A673 (cell line): ENCODE results near the gene AK3. TPM values are rescaled to one million over a fixed set of nuclear protein-coding genes. Genes with fewer than 3 reads are reported as not detected.
"Not testable (repeated sequence)": the region's sequence is repeated elsewhere in the genome, so short reads cannot be mapped to it uniquely, and the experiment has no call there.

Experiments used
- BruUV-seq: library from RNA; stranded (reverse); fragments of 400-500 nt; replicated peaks from 2 replicates; lab custom pipeline; 2021; lab: Mats Ljungman, UMichigan
- CTCF ChIA-PET: fragments of 300-600 bp; sonication (Branson Sonifier 250); formaldehyde crosslinking; loops from one replicate; lab custom pipeline; 2022; ENCODE audit warnings: antibody characterized with exemption; lab: Charles Lee
- POLR2A ChIA-PET: fragments of 300-600 bp; sonication (Branson Sonifier 250); formaldehyde crosslinking; loops from one replicate; lab custom pipeline; 2022; ENCODE audit warnings: antibody characterized with exemption; ENCODE audit not compliant: low non-redundant PET; lab: Charles Lee
- DNase-seq: peaks from one replicate; pipeline ENCODE4 v3.0.0-alpha.2; 2015; ENCODE audit warnings: low spot score
- H3K27ac ChIP-seq: fragments of 200-600 bp; sonication (generic); 2 replicates; pipeline ENCODE4 v1.5.1; 2016; ENCODE audit warnings: mixed run types, low read depth, mild to moderate bottlenecking, mixed read lengths, antibody characterized with exemption, low read length; ENCODE audit not compliant: poor library complexity, severe bottlenecking
- H3K27me3 ChIP-seq: fragments of 200-600 bp; sonication (generic); replicated peaks from 2 replicates; pipeline ENCODE4 v1.6.1; 2017; ENCODE audit warnings: mixed run types, low read depth, mild to moderate bottlenecking, mixed read lengths, antibody characterized with exemption, low read length; ENCODE audit not compliant: insufficient read depth, poor library complexity
- H3K36me3 ChIP-seq: fragments of 200-600 bp; sonication (generic); 2 replicates; pipeline ENCODE4 v1.6.1; 2016; ENCODE audit warnings: mixed run types, mild to moderate bottlenecking, mixed read lengths, antibody characterized with exemption, low read length; ENCODE audit not compliant: insufficient read depth, poor library complexity, severe bottlenecking
- H3K4me1 ChIP-seq: fragments of 200-600 bp; sonication (generic); 2 replicates; pipeline ENCODE4 v1.6.1; 2017; ENCODE audit warnings: mixed run types, mild to moderate bottlenecking, mixed read lengths, antibody characterized with exemption, low read length; ENCODE audit not compliant: insufficient read depth, poor library complexity, severe bottlenecking
- H3K4me3 ChIP-seq: fragments of 200-600 bp; sonication (generic); 2 replicates; pipeline ENCODE4 v1.5.1; 2016; ENCODE audit warnings: low read depth, mixed run types, mild to moderate bottlenecking, mixed read lengths, low read length; ENCODE audit not compliant: poor library complexity, severe bottlenecking
- H3K9me3 ChIP-seq: fragments of 200-600 bp; sonication (generic); 2 replicates; pipeline ENCODE4 v1.6.1; 2016; ENCODE audit warnings: mixed run types, low read depth, mild to moderate bottlenecking, mixed read lengths, antibody characterized with exemption, low read length; ENCODE audit not compliant: poor library complexity, severe bottlenecking
- EZH2 ChIP-seq: fragments of 200-600 bp; sonication (generic); IDR thresholded peaks from 2 replicates; pipeline ENCODE4 v1.6.1; 2017; ENCODE audit warnings: borderline replicate concordance, low read depth, mild to moderate bottlenecking, mixed read lengths, antibody characterized with exemption, low read length; ENCODE audit not compliant: poor library complexity, severe bottlenecking
- intact Hi-C: fragments of 100-400 bp; cut with micrococcal nuclease; formaldehyde crosslinking; loops from one replicate; pipeline ENCODE4 v1.10.0; 2022; ENCODE audit not compliant: unreplicated experiment
- total RNA-seq: library from RNA; stranded (reverse); gene quantifications from 2 replicates; pipeline ENCODE4 v1.2.3, GENCODE V29; 2021
- TF ChIP-seq, protein P1 (sequence below): fragments of 300-800, 200-600 bp; sonication (generic); conservative IDR thresholded peaks from 2 replicates; pipeline ENCODE4 v1.5.1; 2017; ENCODE audit warnings: low read depth, mild to moderate bottlenecking, antibody characterized with exemption, low read length, moderate library complexity, mixed read lengths

AK3 gene
- total RNA-seq, 1 experiment from 2014 or later: 93.1 TPM

DNA sequence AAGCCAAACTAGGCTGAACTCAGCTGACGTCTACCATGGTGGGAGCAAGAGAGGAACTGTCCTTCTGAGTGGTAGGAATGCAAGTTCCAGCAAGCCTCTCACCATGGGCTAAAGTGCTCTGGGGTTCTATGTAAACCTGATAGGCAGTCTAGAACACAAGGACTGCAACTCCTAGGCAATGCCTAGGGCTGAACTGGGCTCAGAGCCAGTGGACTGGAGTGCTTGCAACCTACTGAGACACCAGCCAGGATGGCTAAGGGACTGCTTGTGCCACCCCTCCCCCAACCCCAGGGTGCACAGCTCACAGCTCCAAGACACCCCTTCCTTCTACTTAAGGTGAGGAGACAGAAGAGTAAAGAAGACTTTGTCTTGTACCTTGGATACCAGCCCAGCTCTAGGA is 39.6 kb upstream of the AK3 start:
- POLR2A ChIA-PET: no interaction called here
- no peak for DNase-seq
- no peaks in the 10 kb centered on the region for H3K4me1 ChIP-seq

DNA sequence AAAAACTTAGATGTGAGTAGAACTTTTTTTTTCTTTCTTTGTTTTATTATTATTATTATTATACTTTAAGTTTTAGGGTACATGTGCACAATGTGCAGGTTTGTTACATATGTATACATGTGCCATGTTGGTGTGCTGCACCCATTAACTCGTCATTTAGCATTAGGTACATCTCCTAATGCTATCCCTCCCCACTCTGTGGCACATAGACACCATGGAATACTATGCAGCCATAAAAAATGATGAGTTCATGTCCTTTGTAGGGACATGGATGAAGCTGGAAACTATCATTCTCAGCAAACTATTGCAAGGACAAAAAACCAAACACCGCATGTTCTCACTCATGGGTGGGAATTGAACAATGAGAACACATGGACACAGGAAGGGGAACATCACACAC is 34.0 kb upstream of the AK3 start:
- POLR2A ChIA-PET, H3K4me3 ChIP-seq, BruUV-seq, intact Hi-C loops, H3K27ac ChIP-seq, H3K4me1 ChIP-seq, H3K9me3 ChIP-seq, H3K27me3 ChIP-seq, H3K36me3 ChIP-seq, DNase-seq: not testable (repeated sequence)
- CTCF ChIA-PET: interaction anchor here (1.4 kb wide), 1 partner anchor 16 kb away, joined by 6 read pairs; no protein-coding TSS in a partner anchor

More for the DNA sequence above, 39.6 kb upstream of the AK3 start:
- no TSS peak for BruUV-seq
- H3K9me3 ChIP-seq: no peaks in the 10 kb centered on the region
- no peak overlapping the region for H3K4me3 ChIP-seq
- no peaks in the 10 kb centered on the region for H3K27me3 ChIP-seq
- TF ChIP-seq, protein P1, sequence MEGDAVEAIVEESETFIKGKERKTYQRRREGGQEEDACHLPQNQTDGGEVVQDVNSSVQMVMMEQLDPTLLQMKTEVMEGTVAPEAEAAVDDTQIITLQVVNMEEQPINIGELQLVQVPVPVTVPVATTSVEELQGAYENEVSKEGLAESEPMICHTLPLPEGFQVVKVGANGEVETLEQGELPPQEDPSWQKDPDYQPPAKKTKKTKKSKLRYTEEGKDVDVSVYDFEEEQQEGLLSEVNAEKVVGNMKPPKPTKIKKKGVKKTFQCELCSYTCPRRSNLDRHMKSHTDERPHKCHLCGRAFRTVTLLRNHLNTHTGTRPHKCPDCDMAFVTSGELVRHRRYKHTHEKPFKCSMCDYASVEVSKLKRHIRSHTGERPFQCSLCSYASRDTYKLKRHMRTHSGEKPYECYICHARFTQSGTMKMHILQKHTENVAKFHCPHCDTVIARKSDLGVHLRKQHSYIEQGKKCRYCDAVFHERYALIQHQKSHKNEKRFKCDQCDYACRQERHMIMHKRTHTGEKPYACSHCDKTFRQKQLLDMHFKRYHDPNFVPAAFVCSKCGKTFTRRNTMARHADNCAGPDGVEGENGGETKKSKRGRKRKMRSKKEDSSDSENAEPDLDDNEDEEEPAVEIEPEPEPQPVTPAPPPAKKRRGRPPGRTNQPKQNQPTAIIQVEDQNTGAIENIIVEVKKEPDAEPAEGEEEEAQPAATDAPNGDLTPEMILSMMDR: no peak
- TF ChIP-seq EZH2: no peak
- CTCF ChIA-PET: interaction anchor here (0.6 kb wide), 1 partner anchor 352 kb away, joined by 5 read pairs; no protein-coding TSS in a partner anchor
- no peak overlapping the region for H3K27ac ChIP-seq
- H3K36me3 ChIP-seq: no peaks in the 10 kb centered on the region
- intact Hi-C loops: no loop called here

DNA sequence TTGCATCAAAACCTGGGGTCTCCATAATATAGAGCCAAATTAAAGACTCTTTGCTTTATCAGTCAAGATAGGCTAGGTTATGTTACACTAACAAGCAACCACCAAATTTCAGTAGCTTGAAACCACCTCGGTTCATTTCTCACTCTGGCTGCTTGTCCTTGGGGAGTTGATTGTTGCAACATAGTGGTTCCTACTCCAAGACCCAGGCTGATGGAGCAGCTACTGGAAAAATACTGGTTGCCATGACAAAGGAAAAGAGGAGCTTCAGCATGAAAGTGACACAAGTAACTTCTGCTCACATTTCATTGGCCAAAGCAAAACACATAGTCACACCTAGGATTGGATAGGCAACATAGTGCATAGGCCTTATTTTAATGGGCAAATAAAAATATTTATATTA is 33.2 kb upstream of the AK3 start:
- no peaks in the 10 kb centered on the region for H3K4me1 ChIP-seq
- CTCF ChIA-PET: interaction anchor here (1.4 kb wide), 1 partner anchor 15 kb away, joined by 6 read pairs; no protein-coding TSS in a partner anchor
- no peak overlapping the region for H3K4me3 ChIP-seq
- H3K36me3 ChIP-seq: no peaks in the 10 kb centered on the region
- H3K27ac ChIP-seq: no peak overlapping the region
- H3K9me3 ChIP-seq: no peaks in the 10 kb centered on the region
- peak; percentile 63 for DNase-seq
- intact Hi-C loops: no loop called here
- POLR2A ChIA-PET: no interaction called here
- no peaks in the 10 kb centered on the region for H3K27me3 ChIP-seq
- BruUV-seq: no TSS peak
- TF ChIP-seq EZH2: no peak

DNA sequence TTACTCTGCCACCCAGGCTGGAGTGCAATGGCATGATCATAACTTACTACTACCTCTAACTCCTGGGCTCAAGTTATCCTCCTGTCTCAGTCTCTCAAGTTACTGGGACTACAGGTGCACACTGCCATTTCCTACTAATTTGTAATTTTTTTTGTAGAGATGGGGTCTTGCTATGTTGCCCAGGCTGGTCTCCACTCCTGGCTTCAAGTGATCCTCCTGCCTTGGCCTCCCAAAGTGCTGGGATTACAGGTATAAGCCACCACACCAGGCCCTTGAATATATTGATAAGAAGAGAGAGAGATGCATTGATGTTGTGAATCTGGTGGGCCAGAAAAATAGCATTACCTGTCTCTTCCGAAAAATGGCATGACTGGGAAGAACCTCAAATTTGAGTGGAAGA is 30.8 kb upstream of the AK3 start:
- TF ChIP-seq, protein P1: no peak
- no peak for TF ChIP-seq EZH2
- POLR2A ChIA-PET: no interaction called here
- CTCF ChIA-PET: no interaction called here
- Histone ChIP-seq H3K36me3 (no peaks in the 10 kb centered on the region), H3K27ac (no peak overlapping the region), H3K9me3 (no peaks in the 10 kb centered on the region), H3K27me3 (no peaks in the 10 kb centered on the region), H3K4me1 (no peaks in the 10 kb centered on the region), H3K4me3 (no peak overlapping the region)
- DNase-seq: no peak
- intact Hi-C loops: no loop called here
- BruUV-seq: no TSS peak
